GM12892 (cell line): Measurements from ENCODE around the gene NUBP2.

Experiments
- POLR2A ChIP-seq: IDR thresholded peaks from 2 replicates; pipeline ENCODE4 v1.6.1; 2011; ENCODE audit warnings: low read depth, low read length, control low read depth
- POLR2AphosphoS5 ChIP-seq: IDR thresholded peaks from 2 replicates; pipeline ENCODE4 v1.6.1; 2011; ENCODE audit warnings: low read depth, low read length, control low read depth
- TAF1 ChIP-seq: IDR thresholded peaks from 2 replicates; pipeline ENCODE4 v1.6.1; 2011; ENCODE audit warnings: low read depth, mild to moderate bottlenecking, control low read depth, low read length, borderline replicate concordance

DNA sequence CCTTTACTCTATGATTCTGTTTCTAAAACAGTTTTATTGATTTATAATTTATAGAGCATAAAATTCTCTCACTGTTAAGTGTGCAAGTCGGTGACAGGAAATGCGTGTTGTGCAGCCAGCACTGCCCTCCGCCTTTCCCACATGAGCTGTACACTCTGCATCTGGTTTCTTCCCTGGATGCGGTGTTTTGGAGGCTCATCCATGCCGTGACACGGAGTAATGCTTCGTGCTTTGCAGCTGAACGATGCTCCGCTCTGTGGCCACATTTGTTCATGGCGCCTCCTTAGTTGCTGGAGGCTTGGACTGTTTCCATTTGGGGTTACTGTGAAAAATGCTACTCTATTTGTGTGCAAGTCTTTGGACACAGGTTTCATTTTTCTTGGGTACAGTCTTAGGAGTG lies 17.9 kb downstream of the NUBP2 start:
- no peak for TF ChIP-seq POLR2A
- no peak for TF ChIP-seq POLR2AphosphoS5
- TF ChIP-seq TAF1 = no peak
